Right lobe of liver (tissue), 6 donors: ENCODE results near the gene LHX6. TPM values are rescaled to one million over a fixed set of nuclear protein-coding genes. Genes with fewer than 3 reads are reported as not detected.

ENCODE experiments used
- ATAC-seq, 4 donors: fragments of 200-7000 bp; cut with Tn5 transposase; one replicate each; pipeline ENCODE4 v1.9.1; 2020; ENCODE audit warnings: mild to moderate bottlenecking in 4 of 4, moderate library complexity in 4 of 4
- DNase-seq, 3 donors: peaks; one replicate each; pipeline ENCODE4 v3.0.0-alpha.2; 2020
- H3K27ac ChIP-seq, 3 donors: fragments of 200-600 bp; one replicate each; pipeline ENCODE4 v1.8.0; 2022
- H3K27me3 ChIP-seq, 2 donors: fragments of 200-600 bp; one replicate each; pipeline ENCODE4 v1.8.0; 2022
- H3K36me3 ChIP-seq, 4 donors: fragments of 200-600 bp; sonication (generic) in 1 of 4; one replicate each; pipeline versions ENCODE4 v1.5.1 to v1.8.0; 2017 to 2022; ENCODE audit warnings: control low read depth in 1 of 4
- H3K4me1 ChIP-seq, 4 donors: fragments of 200-600 bp; sonication (generic) in 1 of 4; one replicate each; pipeline versions ENCODE4 v1.5.1 to v1.8.0; 2017 to 2022; ENCODE audit warnings: control low read depth in 1 of 4
- H3K4me3 ChIP-seq, 3 donors: fragments of 200-600 bp; one replicate each; pipeline ENCODE4 v1.8.0; 2022
- H3K9me3 ChIP-seq, 4 donors: fragments of 200-600 bp; sonication (generic) in 1 of 4; one replicate each; pipeline versions ENCODE4 v1.5.1 to v1.8.0; 2017 to 2022; ENCODE audit warnings: control low read depth in 1 of 4
- CTCF ChIP-seq, 4 donors: fragments of 200-600 bp in 3 of 4; fragments of 450-650 bp in 1 of 4; IDR thresholded peaks; one replicate each; pipeline versions ENCODE4 v1.5.1 to v1.8.0; 2016 to 2022; ENCODE audit warnings: antibody characterized with exemption in 4 of 4, mild to moderate bottlenecking in 2 of 4
- POLR2A ChIP-seq: fragments of 450-650 bp; IDR thresholded peaks from one replicate; pipeline ENCODE4 v1.6.1; 2017; ENCODE audit warnings: antibody characterized with exemption, mild to moderate bottlenecking
- WGBS: methylation state at CpG from one replicate; pipeline ENCODE4 v1.1.6; 2018; ENCODE audit warnings: low coverage, low lambda C conversion rate; ENCODE audit not compliant: insufficient coverage; ENCODE audit errors: missing lambda C conversion rate; 5-methylcytosine and 5-hydroxymethylcytosine counted together
- intact Hi-C, 2 donors: fragments of 100-400 bp; cut with DNase I; formaldehyde crosslinking; loops; one replicate each; pipeline versions ENCODE4 v1.11.2 to v1.14.1; 2022
- total RNA-seq, 6 experiments: library from RNA; depleted of rRNA in 2 of 6; stranded (reverse); fragments of >200 nt in 2 of 6; fragmentation: NEBNext Ultra II Directional in 3 of 6; extraction: Animal tissue kit (Norgen Biotek cat#: 25700) in 3 of 6; gene quantifications; one replicate each; pipeline versions ENCODE4 v1.1.0 to v1.2.4, GENCODE V29; 2016 to 2023
- donor health status: DM: no; HTN: yes; CAD: no.
- donor health status: DM: no; HTN: no; CAD: no.
- donor health status: DM: no; HTN: no; CAD: no.
- donor health status: DM: no; HTN: yes; CAD: no.
- donor health status: DM: no; HTN: yes; CAD: no.

LHX6 gene
- total RNA-seq, 6 experiments from 2014 or later = 0.20 to 0.51 (median 0.32) TPM

GRCh38 chr9:122227575-122227900, 1.2 kb downstream of the LHX6 start:
- Histone ChIP-seq H3K36me3 (no peaks in the 10 kb centered on the region), H3K27me3 (peaks cover 0 to 22% of the 10 kb centered on the region in 2 donors), H3K27ac (no peak overlapping the region), H3K4me3 (no peak overlapping the region), H3K4me1 (peaks cover 0 to 27% (median 0%) of the 10 kb centered on the region in 4 donors), H3K9me3 (no peaks in the 10 kb centered on the region)
- TF ChIP-seq CTCF (IDR thresholded peaks at IDR 0.05) (no peak), POLR2A (no peak)
- WGBS = 29% methylated on average over 10 of the region's 10 CpGs
- intact Hi-C loops = no loop called here
- DNase-seq (no peak), ATAC-seq (no peak)

- ATAC-seq (no peak), DNase-seq (peak in 1 of 3 donors; percentile 53)
- 35% methylated on average over 19 of the region's 59 CpGs for WGBS
- Histone ChIP-seq H3K36me3 (no peaks in the 10 kb centered on the region), H3K9me3 (no peaks in the 10 kb centered on the region), H3K4me1 (peaks cover 0 to 27% (median 0%) of the 10 kb centered on the region in 4 donors), H3K27ac (no peak overlapping the region), H3K27me3 (peaks cover 0 to 27% of the 10 kb centered on the region in 2 donors), H3K4me3 (no peak overlapping the region)
- intact Hi-C loops = no loop called here
- TF ChIP-seq POLR2A (no peak), CTCF (IDR thresholded peaks at IDR 0.05) (no peak)
Measured at GRCh38 chr9:122226758-122227574, 1.8 kb downstream of the LHX6 start.

- no peak for ATAC-seq
- DNase-seq = no peak
- Histone ChIP-seq H3K27me3 (peaks cover 1 to 34% of the 10 kb centered on the region in 2 donors), H3K4me1 (peaks cover 0 to 27% (median 0%) of the 10 kb centered on the region in 4 donors), H3K4me3 (peak overlapping the region in 1 of 3 donors; percentile 1), H3K9me3 (no peaks in the 10 kb centered on the region), H3K27ac (no peak overlapping the region), H3K36me3 (no peaks in the 10 kb centered on the region)
- intact Hi-C loops = no loop called here
- no peak for TF ChIP-seq CTCF (IDR thresholded peaks at IDR 0.05)
- no peak for TF ChIP-seq POLR2A
- WGBS = 28% methylated on average over 28 of the region's 51 CpGs
Measured at GRCh38 chr9:122226142-122226757, 2.5 kb downstream of the LHX6 start.

GRCh38 chr9:122225312-122226141, 3.2 kb downstream of the LHX6 start:
- ATAC-seq (no peak), DNase-seq (no peak)
- intact Hi-C loops = no loop called here
- Histone ChIP-seq H3K9me3 (no peaks in the 10 kb centered on the region), H3K36me3 (no peaks in the 10 kb centered on the region), H3K27me3 (peaks cover 7 to 41% of the 10 kb centered on the region in 2 donors), H3K4me3 (peak overlapping the region in 1 of 3 donors; percentile 1), H3K4me1 (peaks cover 0 to 27% (median 0%) of the 10 kb centered on the region in 4 donors), H3K27ac (no peak overlapping the region)
- WGBS = 41% methylated on average over 13 of the region's 51 CpGs
- TF ChIP-seq CTCF (IDR thresholded peaks at IDR 0.05) = no peak
- no peak for TF ChIP-seq POLR2A
